ENCODE data around the gene GABARAP.

GABARAP gene

GRCh38 chr17:7260151-7260550, 17.9 kb upstream of the GABARAP start:
- no peak overlapping the region for H3K9ac ChIP-seq (ENCODE audit: low read length)
- H3K36me3 ChIP-seq (ENCODE audit: insufficient read depth, low read length) = peaks cover 30% of the 10 kb centered on the region
- H3F3A ChIP-seq (ENCODE audit: insufficient read depth, low read length) = no peaks in the 10 kb centered on the region
- H3K27ac ChIP-seq (ENCODE audit: low read depth, low read length, poor library complexity, severe bottlenecking) = no peak overlapping the region
- TF ChIP-seq CTCF (IDR thresholded peaks at IDR 0.05; ENCODE audit: low read length) (no peak), EZH2 (IDR thresholded peaks at IDR 0.05; ENCODE audit: borderline replicate concordance, low read length) (no peak)
- H3K4me2 ChIP-seq (ENCODE audit: low read length) = no peak overlapping the region
- no peak overlapping the region for H3K4me3 ChIP-seq (ENCODE audit: low read depth, low read length, poor library complexity, severe bottlenecking)
- peaks cover 17% of the 10 kb centered on the region for H3K4me1 ChIP-seq (ENCODE audit: insufficient read depth, low read length, severe bottlenecking)
- H3K9me2 ChIP-seq (ENCODE audit: low read depth, low read length) = no peaks in the 10 kb centered on the region
- no peaks in the 10 kb centered on the region for H3K9me3 ChIP-seq (ENCODE audit: low read length)
- no peaks in the 10 kb centered on the region for H3K79me2 ChIP-seq (ENCODE audit: insufficient read depth, low read length)
- peaks cover 7% of the 10 kb centered on the region; the same call in 1 of the 2 replicates for H3K27me3 ChIP-seq (ENCODE audit: insufficient read depth, low read length)
- no peak overlapping the region for H2AFZ ChIP-seq (ENCODE audit: low read length)
- no peaks in the 10 kb centered on the region for H4K20me1 ChIP-seq (ENCODE audit: insufficient read depth, low read length)

GRCh38 chr17:7259555-7259889, 17.3 kb upstream of the GABARAP start:
- Histone ChIP-seq H3K79me2 (ENCODE audit: insufficient read depth, low read length) (no peaks in the 10 kb centered on the region), H3F3A (ENCODE audit: insufficient read depth, low read length) (no peaks in the 10 kb centered on the region)

GRCh38 chr17:7258731-7259554, 16.7 kb upstream of the GABARAP start:
- no peaks in the 10 kb centered on the region for H3K9me2 ChIP-seq (ENCODE audit: low read depth, low read length)
- no peak overlapping the region for H3K9ac ChIP-seq (ENCODE audit: low read length)
- H3K9me3 ChIP-seq (ENCODE audit: low read length) = no peaks in the 10 kb centered on the region
- H3K36me3 ChIP-seq (ENCODE audit: insufficient read depth, low read length) = peaks cover 42% of the 10 kb centered on the region
- no peak overlapping the region for H2AFZ ChIP-seq (ENCODE audit: low read length)
- TF ChIP-seq EZH2 (IDR thresholded peaks at IDR 0.05; ENCODE audit: borderline replicate concordance, low read length) = no peak
- TF ChIP-seq CTCF (IDR thresholded peaks at IDR 0.05; ENCODE audit: low read length) = no peak
- no peaks in the 10 kb centered on the region for H3K79me2 ChIP-seq (ENCODE audit: insufficient read depth, low read length)
- no peak overlapping the region for H3K4me2 ChIP-seq (ENCODE audit: low read length)
- H3K4me3 ChIP-seq (ENCODE audit: low read depth, low read length, poor library complexity, severe bottlenecking) = no peak overlapping the region
- no peaks in the 10 kb centered on the region for H3F3A ChIP-seq (ENCODE audit: insufficient read depth, low read length)
- H3K27ac ChIP-seq (ENCODE audit: low read depth, low read length, poor library complexity, severe bottlenecking) = no peak overlapping the region
- peaks cover 17% of the 10 kb centered on the region for H3K4me1 ChIP-seq (ENCODE audit: insufficient read depth, low read length, severe bottlenecking)
- peaks cover 7% of the 10 kb centered on the region; the same call in 1 of the 2 replicates for H3K27me3 ChIP-seq (ENCODE audit: insufficient read depth, low read length)
- H4K20me1 ChIP-seq (ENCODE audit: insufficient read depth, low read length) = no peaks in the 10 kb centered on the region

More at GRCh38 chr17:7259555-7259889, 17.3 kb upstream of the GABARAP start:
- Histone ChIP-seq H2AFZ (ENCODE audit: low read length) (no peak overlapping the region), H3K36me3 (ENCODE audit: insufficient read depth, low read length) (peaks cover 36% of the 10 kb centered on the region), H4K20me1 (ENCODE audit: insufficient read depth, low read length) (no peaks in the 10 kb centered on the region), H3K27me3 (ENCODE audit: insufficient read depth, low read length) (peaks cover 7% of the 10 kb centered on the region; the same call in 1 of the 2 replicates), H3K9me2 (ENCODE audit: low read depth, low read length) (no peaks in the 10 kb centered on the region), H3K27ac (ENCODE audit: low read depth, low read length, poor library complexity, severe bottlenecking) (no peak overlapping the region), H3K9ac (ENCODE audit: low read length) (no peak overlapping the region), H3K4me3 (ENCODE audit: low read depth, low read length, poor library complexity, severe bottlenecking) (no peak overlapping the region), H3K9me3 (ENCODE audit: low read length) (no peaks in the 10 kb centered on the region), H3K4me1 (ENCODE audit: insufficient read depth, low read length, severe bottlenecking) (peaks cover 17% of the 10 kb centered on the region), H3K4me2 (ENCODE audit: low read length) (no peak overlapping the region)
- TF ChIP-seq EZH2 (IDR thresholded peaks at IDR 0.05; ENCODE audit: borderline replicate concordance, low read length) = no peak
- no peak for TF ChIP-seq CTCF (IDR thresholded peaks at IDR 0.05; ENCODE audit: low read length)

Measured in OCI-LY1 (cell line).